SU-DHL-6 (cell line): ENCODE measurements around the gene RUNX2.

Experiments used
- CTCF ChIP-seq: fragments of 200-600 bp; sonication (generic); IDR thresholded peaks from one replicate; pipeline ENCODE4 v1.5.1; 2017; ENCODE audit warnings: antibody characterized with exemption, mild to moderate bottlenecking, low read length, moderate library complexity; ENCODE audit not compliant: insufficient read depth, poor library complexity, severe bottlenecking
- EZH2phosphoT487 ChIP-seq: fragments of 200-600 bp; sonication (generic), shearing (Covaris generic); conservative IDR thresholded peaks from 2 replicates; pipeline ENCODE4 v1.6.1; 2018; ENCODE audit warnings: mild to moderate bottlenecking, antibody characterized with exemption, low read length, moderate library complexity, mixed read lengths

- TF ChIP-seq CTCF (no peak), EZH2phosphoT487 (no peak)
These were observed 225.7 kb downstream of the RUNX2 start for GRCh38 chr6:45553730-45554344.
